H9 (cell line): ENCODE results near the gene MUC2. TPM values are rescaled to one million over a fixed set of nuclear protein-coding genes. Genes with fewer than 3 reads are reported as not detected.

Experiments
- DNase-seq: peaks from one replicate; pipeline ENCODE4 v3.0.0-alpha.2; 2017
- H2AFZ ChIP-seq: one replicate; pipeline ENCODE4 v1.6.1; 2013; ENCODE audit warnings: mild to moderate bottlenecking, low read length, control low read depth, moderate library complexity
- H2AK5ac ChIP-seq: 2 replicates; pipeline ENCODE4 v1.6.1; 2013; ENCODE audit warnings: low read length, control low read depth, mixed read lengths; ENCODE audit not compliant: insufficient read length
- H2BK120ac ChIP-seq: one replicate; pipeline ENCODE4 v1.6.1; 2013; ENCODE audit warnings: low read depth, mild to moderate bottlenecking, low read length, control low read depth, inconsistent platforms; ENCODE audit not compliant: poor library complexity, severe bottlenecking
- H2BK12ac ChIP-seq: 2 replicates; pipeline ENCODE4 v1.6.1; 2013; ENCODE audit warnings: low read length, control low read depth, mixed read lengths, low read depth; ENCODE audit not compliant: insufficient read length
- H2BK15ac ChIP-seq: 2 replicates; pipeline ENCODE4 v1.6.1; 2013; ENCODE audit warnings: low read depth, low read length, control low read depth
- H2BK20ac ChIP-seq: one replicate; pipeline ENCODE4 v1.6.1; 2013; ENCODE audit warnings: low read depth, mild to moderate bottlenecking, low read length, control low read depth, inconsistent platforms; ENCODE audit not compliant: poor library complexity, severe bottlenecking
- H2BK5ac ChIP-seq: 2 replicates; pipeline ENCODE4 v1.6.1; 2013; ENCODE audit warnings: low read length, control low read depth, mixed read lengths; ENCODE audit not compliant: insufficient read length
- H3K14ac ChIP-seq: 2 replicates; pipeline ENCODE4 v1.6.1; 2013; ENCODE audit warnings: low read length, control low read depth; ENCODE audit not compliant: insufficient read depth
- H3K18ac ChIP-seq: 2 replicates; pipeline ENCODE4 v1.6.1; 2013; ENCODE audit warnings: low read depth, mild to moderate bottlenecking, mixed read lengths, low read length, control low read depth; ENCODE audit not compliant: insufficient read length
- H3K23ac ChIP-seq: 2 replicates; pipeline ENCODE4 v1.6.1; 2013; ENCODE audit warnings: low read length, control low read depth, mixed read lengths, low read depth; ENCODE audit not compliant: insufficient read length
- H3K23me2 ChIP-seq: 2 replicates; pipeline ENCODE4 v1.6.1; 2013; ENCODE audit warnings: low read depth, mild to moderate bottlenecking, mixed read lengths, low read length, control low read depth; ENCODE audit not compliant: insufficient read length, poor library complexity, severe bottlenecking
- H3K27ac ChIP-seq: 2 replicates; pipeline ENCODE4 v1.5.1; 2013; ENCODE audit warnings: low read length, control low read depth, mixed read lengths, low read depth; ENCODE audit not compliant: insufficient read length
- H3K27me3 ChIP-seq: 2 replicates; pipeline ENCODE4 v1.6.1; 2013; ENCODE audit warnings: low read length, control low read depth, inconsistent platforms; ENCODE audit not compliant: insufficient read depth
- H3K4ac ChIP-seq: 2 replicates; pipeline ENCODE4 v1.6.1; 2013; ENCODE audit warnings: low read depth, mild to moderate bottlenecking, control low read depth, inconsistent platforms, low read length, moderate library complexity
- H3K4me1 ChIP-seq: 2 replicates; pipeline ENCODE4 v1.6.1; 2013; ENCODE audit warnings: low read length, control low read depth, inconsistent platforms; ENCODE audit not compliant: insufficient read depth
- H3K4me2 ChIP-seq: 2 replicates; pipeline ENCODE4 v1.6.1; 2013; ENCODE audit warnings: low read length, control low read depth, mixed read lengths; ENCODE audit not compliant: insufficient read length, insufficient read depth
- H3K56ac ChIP-seq: 2 replicates; pipeline ENCODE4 v1.6.1; 2013; ENCODE audit warnings: low read depth, mild to moderate bottlenecking, mixed read lengths, low read length, control low read depth; ENCODE audit not compliant: insufficient read length
- H3K79me1 ChIP-seq: 2 replicates; pipeline ENCODE4 v1.6.1; 2013; ENCODE audit warnings: low read depth, mild to moderate bottlenecking, moderate library complexity, low read length, control low read depth, inconsistent platforms; ENCODE audit not compliant: insufficient read depth, poor library complexity, severe bottlenecking
- H3K79me2 ChIP-seq: 2 replicates; pipeline ENCODE4 v1.6.1; 2013; ENCODE audit warnings: low read length, control low read depth, inconsistent platforms; ENCODE audit not compliant: insufficient read depth
- H3K9ac ChIP-seq: 2 replicates; pipeline ENCODE4 v1.6.1; 2013; ENCODE audit warnings: low read length, control low read depth, mixed read lengths; ENCODE audit not compliant: insufficient read length; ENCODE audit errors: extremely low read depth
- H3K9me3 ChIP-seq: one replicate; pipeline ENCODE4 v1.6.1; 2013; ENCODE audit warnings: low read depth, low read length, inconsistent platforms; ENCODE audit not compliant: control insufficient read depth
- H3T11ph ChIP-seq: one replicate; pipeline ENCODE4 v1.6.1; 2013; ENCODE audit warnings: mild to moderate bottlenecking, low read length, control low read depth, inconsistent platforms
- H4K20me1 ChIP-seq: one replicate; pipeline ENCODE4 v1.6.1; 2013; ENCODE audit not compliant: control insufficient read depth, insufficient read length, insufficient read depth
- H4K5ac ChIP-seq: 2 replicates; pipeline ENCODE4 v1.6.1; 2013; ENCODE audit warnings: low read depth, mild to moderate bottlenecking, mixed read lengths, low read length, control low read depth; ENCODE audit not compliant: insufficient read length
- H4K8ac ChIP-seq: replicated peaks from 2 replicates; pipeline ENCODE4 v1.6.1; 2013; ENCODE audit warnings: low read length, control low read depth, mixed read lengths, low read depth; ENCODE audit not compliant: insufficient read length
- H4K91ac ChIP-seq: 2 replicates; pipeline ENCODE4 v1.6.1; 2013; ENCODE audit warnings: low read depth, mild to moderate bottlenecking, moderate library complexity, mixed read lengths, low read length, control low read depth; ENCODE audit not compliant: insufficient read length
- H3K27ac Mint-ChIP-seq, 3 experiments: 2 replicates in 2 of 3; 3 replicates in 1 of 3; pipeline ENCODE4 v1.8.0; 2020 to 2021; ENCODE audit warnings: mixed read lengths in 3 of 3, mild to moderate bottlenecking in 1 of 3, moderate library complexity in 1 of 3
- H3K27me3 Mint-ChIP-seq: 2 replicates; pipeline ENCODE4 v1.8.0; 2021; ENCODE audit warnings: low read depth, mild to moderate bottlenecking, moderate library complexity, mixed read lengths
- H3K36me3 Mint-ChIP-seq, 3 experiments: 2 replicates in 2 of 3; 3 replicates in 1 of 3; pipeline ENCODE4 v1.8.0; 2020 to 2021; ENCODE audit warnings: low read depth in 3 of 3, mixed read lengths in 3 of 3; ENCODE audit not compliant: insufficient read depth in 1 of 3
- H3K4me1 Mint-ChIP-seq, 2 experiments: 2 replicates each; pipeline ENCODE4 v1.8.0; 2020; ENCODE audit warnings: mixed read lengths in 2 of 2
- H3K4me3 Mint-ChIP-seq, 2 experiments: 2 replicates in 1 of 2; 3 replicates in 1 of 2; pipeline ENCODE4 v1.8.0; 2020 to 2021; ENCODE audit warnings: mild to moderate bottlenecking in 2 of 2, mixed read lengths in 2 of 2, moderate library complexity in 1 of 2
- H3K9me3 Mint-ChIP-seq, 2 experiments: 2 replicates in 1 of 2; 3 replicates in 1 of 2; pipeline ENCODE4 v1.8.0; 2020; ENCODE audit warnings: mild to moderate bottlenecking in 2 of 2, mixed read lengths in 2 of 2, moderate library complexity in 1 of 2
- WGBS: extraction: QIAGEN DNeasy Blood & Tissue Kit; methylation state at CpG from one replicate; pipeline ENCODE4 v1.1.7; 2013; ENCODE audit warnings: missing lambda C conversion rate, low lambda C conversion rate, mixed read lengths; ENCODE audit not compliant: insufficient read length; ENCODE audit errors: extremely low coverage; 5-methylcytosine and 5-hydroxymethylcytosine counted together
- total RNA-seq: library from RNA; stranded (reverse); gene quantifications from 2 replicates; pipeline ENCODE4 v1.2.1, GENCODE V29; 2021
- TF ChIP-seq, protein P1 (sequence below): fragments of 200-600 bp; sonication (generic); conservative IDR thresholded peaks from 3 replicates; pipeline ENCODE4 v1.8.0; 2021; ENCODE audit warnings: antibody characterized with exemption, mild to moderate bottlenecking

MUC2 gene
- total RNA-seq, 1 experiment from 2014 or later: not detected

DNA sequence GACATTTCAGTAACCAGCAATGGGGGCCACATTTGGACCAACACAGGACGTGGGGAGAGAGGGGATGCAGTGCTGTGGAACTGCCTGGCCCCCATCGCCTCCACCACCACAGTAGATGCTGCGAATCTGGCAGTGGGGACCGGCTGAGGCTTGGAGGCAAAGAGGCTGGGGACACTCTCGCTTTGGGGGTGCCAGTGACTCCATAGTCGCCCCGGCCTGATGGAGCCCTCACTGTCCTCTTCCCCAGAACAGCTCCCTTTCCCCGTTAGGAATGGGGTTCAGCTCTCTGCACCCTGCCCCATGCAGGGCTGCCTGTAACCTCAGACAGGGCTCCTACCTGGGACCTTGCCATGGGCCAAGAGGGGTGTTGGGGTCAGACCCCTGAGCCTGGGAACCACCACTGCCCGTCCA is 1.8 kb upstream of the MUC2 start:
- no peaks in the 10 kb centered on the region for H4K20me1 ChIP-seq
- no peak overlapping the region for H2BK120ac ChIP-seq
- H3K79me1 ChIP-seq: no peaks in the 10 kb centered on the region
- no peak overlapping the region for H3K4me3 Mint-ChIP-seq
- no peak overlapping the region for H3K9ac ChIP-seq
- H4K5ac ChIP-seq: no peak overlapping the region
- H3K23me2 ChIP-seq: no peaks in the 10 kb centered on the region
- H3K27me3 ChIP-seq: no peaks in the 10 kb centered on the region
- no peak overlapping the region for H3K27ac ChIP-seq
- no peak overlapping the region for H2BK12ac ChIP-seq
- no peak overlapping the region for H4K91ac ChIP-seq
- H2AFZ ChIP-seq: no peak overlapping the region
- peaks cover 2 to 3% of the 10 kb centered on the region in 2 experiments; a peak in 2 of 5 replicates for H3K9me3 Mint-ChIP-seq
- TF ChIP-seq, protein P1, sequence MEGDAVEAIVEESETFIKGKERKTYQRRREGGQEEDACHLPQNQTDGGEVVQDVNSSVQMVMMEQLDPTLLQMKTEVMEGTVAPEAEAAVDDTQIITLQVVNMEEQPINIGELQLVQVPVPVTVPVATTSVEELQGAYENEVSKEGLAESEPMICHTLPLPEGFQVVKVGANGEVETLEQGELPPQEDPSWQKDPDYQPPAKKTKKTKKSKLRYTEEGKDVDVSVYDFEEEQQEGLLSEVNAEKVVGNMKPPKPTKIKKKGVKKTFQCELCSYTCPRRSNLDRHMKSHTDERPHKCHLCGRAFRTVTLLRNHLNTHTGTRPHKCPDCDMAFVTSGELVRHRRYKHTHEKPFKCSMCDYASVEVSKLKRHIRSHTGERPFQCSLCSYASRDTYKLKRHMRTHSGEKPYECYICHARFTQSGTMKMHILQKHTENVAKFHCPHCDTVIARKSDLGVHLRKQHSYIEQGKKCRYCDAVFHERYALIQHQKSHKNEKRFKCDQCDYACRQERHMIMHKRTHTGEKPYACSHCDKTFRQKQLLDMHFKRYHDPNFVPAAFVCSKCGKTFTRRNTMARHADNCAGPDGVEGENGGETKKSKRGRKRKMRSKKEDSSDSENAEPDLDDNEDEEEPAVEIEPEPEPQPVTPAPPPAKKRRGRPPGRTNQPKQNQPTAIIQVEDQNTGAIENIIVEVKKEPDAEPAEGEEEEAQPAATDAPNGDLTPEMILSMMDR: no peak
- no peak overlapping the region for H3T11ph ChIP-seq
- H3K9me3 ChIP-seq: no peaks in the 10 kb centered on the region
- H2BK20ac ChIP-seq: no peak overlapping the region
- H3K4me1 Mint-ChIP-seq: peaks cover 3 to 5% of the 10 kb centered on the region in 2 experiments; a peak in 3 of 4 replicates
- no peaks in the 10 kb centered on the region for H3K4me1 ChIP-seq
- H3K23ac ChIP-seq: no peak overlapping the region
- H4K8ac ChIP-seq: no peak overlapping the region
- no peaks in the 10 kb centered on the region for H3K36me3 Mint-ChIP-seq
- no peak overlapping the region for H3K27ac Mint-ChIP-seq
- H3K18ac ChIP-seq: no peak overlapping the region
- H3K56ac ChIP-seq: no peak overlapping the region
- H3K27me3 Mint-ChIP-seq: peaks cover 7% of the 10 kb centered on the region
- H2AK5ac ChIP-seq: no peak overlapping the region
- WGBS: no CpG with 5 or more reads among the region's 9 CpGs
- no peak for DNase-seq
- H2BK5ac ChIP-seq: no peak overlapping the region
- no peak overlapping the region for H2BK15ac ChIP-seq
- no peaks in the 10 kb centered on the region for H3K79me2 ChIP-seq
- H3K4ac ChIP-seq: no peak overlapping the region
- no peak overlapping the region; the same call in 1 of the 2 replicates for H3K14ac ChIP-seq
- H3K4me2 ChIP-seq: no peak overlapping the region
